ENCODE results near the gene LRRC51.
"Not testable (repeated sequence)": the region's sequence is repeated elsewhere in the genome, so short reads cannot be mapped to it uniquely, and the experiment has no call there.

LRRC51 gene

GRCh38 chr11:72111300-72112142 lies 30.9 kb downstream of the LRRC51 start:
- DNase-seq = no peak

- peak; percentile 95 for DNase-seq
These were observed 31.7 kb downstream of the LRRC51 start, which contains the start of gene ANAPC15 for GRCh38 chr11:72112143-72112977. TSS of gene ANAPC15 (minus strand) at chr11:72112695. CDS start at chr11:72111276, 1,419 bp downstream.

GRCh38 chr11:72112978-72113808 lies 32.5 kb downstream of the LRRC51 start:
- no peak for DNase-seq

- DNase-seq = no peak
These were observed 33.9 kb downstream of the LRRC51 start for GRCh38 chr11:72114570-72114969.

GRCh38 chr11:72116019-72116755 lies 35.5 kb downstream of the LRRC51 start:
- DNase-seq = no peak

GRCh38 chr11:72119198-72119597 lies 38.5 kb downstream of the LRRC51 start:
- no peak for DNase-seq

- DNase-seq = no peak
These were observed 40.3 kb downstream of the LRRC51 start for GRCh38 chr11:72120930-72121329.

GRCh38 chr11:72122607-72123006 lies 42.0 kb downstream of the LRRC51 start:
- no peak for DNase-seq

GRCh38 chr11:72123117-72123653 lies 42.5 kb downstream of the LRRC51 start:
- no peak for DNase-seq

GRCh38 chr11:72124046-72124445 lies 43.4 kb downstream of the LRRC51 start:
- DNase-seq = no peak

- no peak for DNase-seq
These were observed 45.3 kb downstream of the LRRC51 start for GRCh38 chr11:72125956-72126355.

- DNase-seq = no peak
These were observed 47.3 kb downstream of the LRRC51 start for GRCh38 chr11:72127923-72128322.

GRCh38 chr11:72129381-72129780 lies 48.7 kb downstream of the LRRC51 start:
- DNase-seq = no peak

GRCh38 chr11:72132646-72133045 lies 52.0 kb downstream of the LRRC51 start:
- no peak for DNase-seq

- DNase-seq = not testable (repeated sequence)
These were observed 54.8 kb downstream of the LRRC51 start, which contains the start of gene FOLR3 for GRCh38 chr11:72135473-72135872. TSS of gene FOLR3 (plus strand) at chr11:72135725. CDS start at chr11:72135953, 228 bp downstream.

- no peak for DNase-seq
These were observed 55.4 kb downstream of the LRRC51 start for GRCh38 chr11:72135891-72136683.

- DNase-seq = no peak
These were observed 56.1 kb downstream of the LRRC51 start for GRCh38 chr11:72136684-72137262.

GRCh38 chr11:72138821-72139390 lies 58.3 kb downstream of the LRRC51 start:
- DNase-seq = no peak

GRCh38 chr11:72139500-72139899 lies 58.9 kb downstream of the LRRC51 start:
- DNase-seq = no peak

- DNase-seq = no peak
These were observed 60.0 kb downstream of the LRRC51 start for GRCh38 chr11:72140661-72141060.

Measured in SIG-M5 (cell line).